ENCODE results near the gene P2RX6.

Gene P2RX6

DNA sequence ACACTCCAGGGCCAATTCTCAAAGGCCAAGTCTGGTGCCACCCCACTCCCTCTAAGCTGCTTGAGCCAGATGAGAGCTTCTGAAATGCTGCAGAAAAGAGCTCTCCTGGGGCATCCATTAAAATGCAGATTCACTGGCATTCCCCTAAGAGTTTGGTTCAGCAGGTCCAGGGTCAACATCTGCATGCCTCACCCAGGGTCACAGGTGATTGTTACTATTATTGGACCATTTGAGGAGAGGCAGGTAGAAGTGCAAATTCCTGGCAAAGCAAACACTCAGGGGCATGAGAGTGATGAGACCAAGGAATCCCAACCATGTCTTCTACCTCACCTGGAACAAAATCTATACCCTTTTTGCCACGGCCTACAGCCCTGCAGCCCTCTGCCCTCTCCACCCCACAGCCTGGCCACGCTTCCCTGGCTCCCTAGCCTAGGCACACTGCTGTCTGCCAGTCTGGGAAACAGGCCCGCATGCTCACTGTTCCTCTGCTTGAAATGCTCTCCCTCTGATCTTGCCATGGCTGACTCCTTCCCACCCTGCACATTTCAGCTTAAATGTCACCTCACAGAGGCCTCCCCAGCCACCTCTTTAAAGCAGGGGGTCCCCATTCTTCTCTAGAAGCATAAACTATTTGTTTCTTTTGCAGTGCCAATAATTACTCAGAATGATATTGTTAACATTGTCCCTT is 4.4 kb upstream of the P2RX6 start:
- ATAC-seq (ENCODE audit: low read depth): no peak
- no peak overlapping the region for H3K4me3 Mint-ChIP-seq

DNA sequence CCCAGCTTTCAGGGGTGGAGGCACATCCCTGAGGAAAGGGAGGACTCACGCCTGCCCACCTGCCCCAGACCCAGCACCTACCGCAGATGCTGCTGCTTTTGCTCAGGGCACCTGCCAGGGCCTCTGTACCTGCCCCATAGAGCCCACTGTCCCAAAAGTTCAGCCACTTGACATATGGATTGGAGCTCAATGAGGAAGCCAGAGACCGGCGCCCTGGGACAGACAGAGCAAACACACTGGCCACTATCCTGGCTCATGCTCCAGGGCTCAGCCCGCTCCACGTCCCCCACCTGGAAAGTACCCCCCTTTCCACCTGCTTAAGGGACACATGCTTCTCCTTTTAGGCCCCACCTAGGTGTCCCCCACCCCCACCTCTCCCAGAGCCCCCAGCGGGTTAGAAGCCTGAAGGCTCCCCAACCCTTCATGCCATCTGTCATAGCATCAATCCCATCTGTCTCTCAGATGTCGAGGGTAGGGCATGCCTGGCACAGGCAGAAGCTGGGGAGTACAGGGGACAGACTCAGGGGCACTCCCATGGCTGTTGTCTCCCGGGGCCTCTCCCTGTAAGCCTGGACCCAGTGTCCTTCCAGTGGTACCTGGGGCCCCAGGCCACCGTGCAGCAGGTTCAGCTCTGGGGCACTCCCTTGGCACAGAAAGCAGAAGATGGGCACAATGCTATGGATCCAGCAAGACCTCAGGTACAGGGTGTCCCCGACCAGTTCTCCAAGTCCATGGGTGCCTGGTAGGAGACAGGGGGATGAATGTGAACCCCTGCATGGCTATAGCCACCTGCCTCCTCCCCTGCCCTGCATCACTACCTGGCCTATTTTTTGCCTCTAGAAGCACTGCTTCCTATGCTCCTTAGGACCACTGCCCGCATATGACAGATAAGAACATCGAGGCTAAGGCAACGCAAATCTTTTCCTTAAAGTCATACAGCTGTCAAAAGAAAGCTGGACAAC is 2.2 kb upstream of the P2RX6 start:
- DNase-seq (ENCODE audit: low spot score in 2 of 2) (no peak), ATAC-seq (ENCODE audit: low read depth) (no peak)
- peak overlapping the region; percentile 95 for H3K27ac Mint-ChIP-seq
- H3K4me1 Mint-ChIP-seq: peaks cover 14% of the 10 kb centered on the region
- H3K9me3 Mint-ChIP-seq: no peaks in the 10 kb centered on the region
- peak overlapping the region; percentile 56 for H3K4me3 Mint-ChIP-seq
- H3K27me3 Mint-ChIP-seq: no peaks in the 10 kb centered on the region
- no peaks in the 10 kb centered on the region for H3K36me3 Mint-ChIP-seq

More for the DNA sequence above, 4.4 kb upstream of the P2RX6 start:
- Mint-ChIP-seq H3K27ac (no peak overlapping the region), H3K4me1 (peaks cover 14% of the 10 kb centered on the region), H3K27me3 (no peaks in the 10 kb centered on the region), H3K9me3 (no peaks in the 10 kb centered on the region), H3K36me3 (no peaks in the 10 kb centered on the region)
- DNase-seq (ENCODE audit: low spot score in 2 of 2): no peak

DNA sequence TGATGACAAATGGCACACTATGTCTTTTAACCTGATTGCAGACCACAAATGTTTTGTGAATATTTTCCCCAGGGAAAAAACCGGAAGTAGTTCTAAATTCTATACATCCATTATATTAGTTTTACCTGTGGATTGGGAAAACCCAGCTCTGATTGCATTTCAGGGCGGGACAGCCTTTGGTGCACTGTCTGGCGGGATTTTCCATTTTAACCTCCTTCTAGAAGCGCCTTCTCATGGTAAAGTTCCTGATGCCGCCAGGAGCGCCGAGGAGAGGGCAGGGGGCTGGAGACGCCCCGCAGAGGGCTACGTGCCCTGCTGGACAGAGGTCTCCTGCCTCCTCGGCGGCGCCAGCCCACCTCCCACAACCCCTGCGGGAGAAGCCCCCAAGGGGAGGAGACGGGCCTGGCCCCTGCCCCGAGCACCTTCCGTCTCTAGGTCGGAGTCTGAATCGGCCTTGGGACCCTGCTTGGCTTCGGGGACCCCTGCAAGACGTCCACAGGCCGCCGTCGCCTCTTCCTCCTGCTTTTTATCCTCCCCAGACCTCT is 1.2 kb upstream of the P2RX6 start:
- Mint-ChIP-seq H3K27ac (peak overlapping the region; percentile 95), H3K4me1 (peaks cover 14% of the 10 kb centered on the region), H3K4me3 (peak overlapping the region; percentile 88), H3K27me3 (no peaks in the 10 kb centered on the region), H3K36me3 (no peaks in the 10 kb centered on the region), H3K9me3 (no peaks in the 10 kb centered on the region)
- no peak for ATAC-seq (ENCODE audit: low read depth)
- no peak for DNase-seq (ENCODE audit: low spot score in 2 of 2)

DNA sequence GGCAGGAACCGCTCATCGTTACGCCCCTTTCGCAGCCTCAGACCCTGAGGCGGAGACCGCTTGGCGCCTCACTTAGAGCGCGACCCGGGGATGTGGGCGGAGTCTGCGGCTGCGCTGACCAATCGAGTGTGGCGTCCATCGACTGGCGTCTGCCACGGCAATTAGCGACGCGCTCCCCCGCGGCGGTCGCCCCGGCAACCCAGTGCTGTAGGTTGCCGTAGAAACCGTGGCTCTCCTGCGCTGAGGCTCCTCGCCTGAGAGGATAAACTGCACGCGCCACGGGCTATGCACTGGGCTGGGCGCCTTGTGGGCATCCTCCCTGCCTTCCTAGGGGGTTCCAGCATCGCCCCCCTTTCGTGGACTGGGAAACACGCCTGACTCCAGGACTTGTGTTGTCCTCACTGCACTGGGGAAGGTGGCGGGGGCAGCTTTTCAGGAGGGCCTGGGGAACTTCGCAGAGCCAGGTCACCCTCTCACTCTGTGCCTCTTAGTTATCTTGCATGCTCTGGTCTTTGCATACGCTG is 701 bp upstream of the P2RX6 start:
- H3K27me3 Mint-ChIP-seq: no peaks in the 10 kb centered on the region
- H3K4me3 Mint-ChIP-seq: peak overlapping the region; percentile 88
- no peaks in the 10 kb centered on the region for H3K9me3 Mint-ChIP-seq
- H3K27ac Mint-ChIP-seq: peak overlapping the region; percentile 95
- H3K36me3 Mint-ChIP-seq: no peaks in the 10 kb centered on the region
- ATAC-seq (ENCODE audit: low read depth) (peak; percentile 93), DNase-seq (ENCODE audit: low spot score in 2 of 2) (peak; percentile 78 to 84)
- H3K4me1 Mint-ChIP-seq: peaks cover 16% of the 10 kb centered on the region

DNA sequence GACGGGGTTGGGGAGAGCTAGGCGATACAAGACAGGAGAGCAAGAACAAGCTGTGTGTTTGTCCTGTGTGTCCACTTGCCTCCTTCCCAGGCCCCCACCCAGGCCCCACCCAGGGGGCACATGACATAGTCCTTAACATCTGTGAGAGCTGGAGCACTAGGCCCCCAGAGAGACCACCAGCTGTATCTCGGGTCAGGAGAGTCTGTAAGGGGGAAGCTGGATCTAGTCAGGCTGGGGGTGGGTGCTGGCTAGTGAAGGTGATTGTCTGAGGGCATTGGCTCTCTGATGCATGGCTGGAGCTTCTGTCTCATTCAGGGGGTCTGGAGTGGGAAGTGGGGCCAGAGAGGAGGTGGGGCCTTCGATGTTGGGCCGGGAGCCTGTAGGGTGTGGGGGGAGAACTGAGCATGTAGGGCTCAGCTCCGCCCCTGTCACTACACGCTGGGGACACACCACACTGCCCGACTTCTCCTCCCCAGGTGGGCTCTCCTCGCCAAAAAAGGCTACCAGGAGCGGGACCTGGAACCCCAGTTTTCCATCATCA is 571 bp downstream of the P2RX6 start:
- ATAC-seq (ENCODE audit: low read depth) (no peak), DNase-seq (ENCODE audit: low spot score in 2 of 2) (no peak)
- H3K4me3 Mint-ChIP-seq: no peak overlapping the region
- peak overlapping the region; percentile 95 for H3K27ac Mint-ChIP-seq
- peaks cover 3% of the 10 kb centered on the region for H3K27me3 Mint-ChIP-seq
- peaks cover 16% of the 10 kb centered on the region for H3K4me1 Mint-ChIP-seq
- no peaks in the 10 kb centered on the region for H3K36me3 Mint-ChIP-seq
- no peaks in the 10 kb centered on the region for H3K9me3 Mint-ChIP-seq

DNA sequence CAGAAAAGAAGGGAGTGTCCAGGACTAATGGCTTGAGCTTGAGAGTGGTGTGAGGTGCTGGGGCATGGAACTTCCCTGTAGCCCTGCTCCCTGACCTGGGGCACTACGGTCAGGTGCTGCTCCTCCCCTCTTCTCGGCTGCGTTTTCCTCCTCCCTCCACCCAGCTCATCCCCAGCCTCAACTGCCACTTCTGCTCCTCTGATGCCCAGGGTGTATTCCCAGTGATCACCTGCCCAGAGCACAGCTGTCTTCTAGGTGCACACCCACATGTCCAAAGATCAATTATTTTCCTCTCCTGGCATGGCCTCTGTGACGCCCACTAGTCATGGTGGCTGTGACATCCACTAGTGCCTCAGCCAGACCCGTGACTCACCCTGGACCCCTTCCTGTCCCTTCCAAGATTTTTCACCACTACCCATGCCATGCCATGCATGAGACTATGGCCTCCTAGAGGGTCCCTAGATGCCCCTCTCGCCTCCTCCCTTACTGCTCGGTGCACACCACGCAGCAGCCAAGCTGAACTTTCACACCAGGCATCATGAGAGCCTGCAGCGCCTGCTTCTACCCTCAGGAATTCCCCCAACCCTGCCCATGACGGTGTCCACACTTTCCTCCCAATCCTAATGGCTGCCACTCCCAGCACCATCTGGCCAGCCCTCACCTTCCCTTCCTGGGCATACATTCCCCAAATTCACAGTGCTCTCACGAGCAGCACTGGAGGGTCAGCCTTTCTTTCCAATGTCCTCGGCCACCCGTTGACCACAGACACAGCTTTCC is 1.9 kb downstream of the P2RX6 start:
- Mint-ChIP-seq H3K4me3 (peak overlapping the region; percentile 9), H3K9me3 (no peaks in the 10 kb centered on the region), H3K27me3 (peaks cover 9% of the 10 kb centered on the region), H3K4me1 (peaks cover 16% of the 10 kb centered on the region), H3K27ac (peak overlapping the region; percentile 86), H3K36me3 (no peaks in the 10 kb centered on the region)
- ATAC-seq (ENCODE audit: low read depth) (no peak), DNase-seq (ENCODE audit: low spot score in 2 of 2) (no peak)

DNA sequence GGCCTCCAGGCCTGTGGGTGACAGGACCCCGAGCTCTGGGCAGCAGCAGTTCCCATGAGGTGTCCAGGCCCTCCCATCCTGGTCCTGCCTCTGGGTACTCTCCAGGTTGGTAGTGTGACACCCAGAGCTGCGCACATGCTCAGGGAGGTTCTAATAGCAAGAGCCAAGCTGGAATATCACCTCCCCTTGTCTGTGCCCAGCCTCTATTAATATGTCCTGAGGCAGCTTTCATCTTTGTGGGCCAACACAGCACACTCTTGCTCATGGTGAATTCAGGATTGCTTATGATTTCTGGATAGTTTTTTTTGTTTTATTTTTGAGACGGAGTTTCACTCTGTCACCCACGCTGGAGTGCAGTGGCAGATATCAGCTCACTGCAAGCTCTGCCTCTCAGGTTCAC is 3.3 kb downstream of the P2RX6 start:
- ATAC-seq (ENCODE audit: low read depth) (no peak), DNase-seq (ENCODE audit: low spot score in 2 of 2) (no peak)
- no peaks in the 10 kb centered on the region for H3K36me3 Mint-ChIP-seq
- H3K27ac Mint-ChIP-seq: peak overlapping the region; percentile 72
- H3K4me1 Mint-ChIP-seq: peaks cover 16% of the 10 kb centered on the region
- no peaks in the 10 kb centered on the region for H3K9me3 Mint-ChIP-seq
- H3K27me3 Mint-ChIP-seq: peaks cover 9% of the 10 kb centered on the region
- H3K4me3 Mint-ChIP-seq: no peak overlapping the region

DNA sequence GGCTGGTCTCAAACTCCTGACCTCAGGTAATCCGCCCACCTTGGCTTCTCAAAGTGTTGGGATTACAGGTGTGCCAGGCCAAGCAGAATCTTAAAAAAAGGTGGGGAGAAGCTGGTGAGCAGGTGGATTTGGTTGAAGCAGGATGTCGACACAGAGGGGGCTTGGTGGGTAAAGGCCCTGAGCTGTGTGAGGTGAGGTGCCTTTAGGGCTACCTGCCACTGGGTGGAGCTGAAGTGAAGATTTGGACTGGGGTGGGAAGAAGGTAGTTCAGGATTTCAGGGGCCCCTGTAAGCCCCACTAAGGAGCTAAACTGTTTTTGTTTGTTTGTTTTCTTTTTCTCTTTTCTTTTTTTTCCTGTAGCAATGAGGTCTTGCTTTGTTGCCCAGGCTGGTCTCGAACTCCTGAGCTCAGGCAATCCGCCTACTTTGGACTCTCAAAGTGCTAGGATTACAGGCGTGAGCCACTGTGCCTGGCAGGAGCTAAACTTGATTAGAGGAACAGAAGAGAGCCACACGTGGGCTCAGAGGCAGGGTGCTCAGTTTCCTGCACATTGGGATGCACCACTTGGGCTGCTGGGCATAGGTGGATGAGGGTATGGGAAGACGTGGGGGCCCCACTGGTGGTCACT is 6.0 kb downstream of the P2RX6 start:
- peaks cover 6% of the 10 kb centered on the region for H3K4me1 Mint-ChIP-seq
- H3K36me3 Mint-ChIP-seq: no peaks in the 10 kb centered on the region
- no peaks in the 10 kb centered on the region for H3K9me3 Mint-ChIP-seq
- ATAC-seq (ENCODE audit: low read depth) (peak; percentile 68), DNase-seq (ENCODE audit: low spot score in 2 of 2) (no peak)
- no peak overlapping the region for H3K4me3 Mint-ChIP-seq
- peaks cover 9% of the 10 kb centered on the region for H3K27me3 Mint-ChIP-seq
- H3K27ac Mint-ChIP-seq: no peak overlapping the region

DNA sequence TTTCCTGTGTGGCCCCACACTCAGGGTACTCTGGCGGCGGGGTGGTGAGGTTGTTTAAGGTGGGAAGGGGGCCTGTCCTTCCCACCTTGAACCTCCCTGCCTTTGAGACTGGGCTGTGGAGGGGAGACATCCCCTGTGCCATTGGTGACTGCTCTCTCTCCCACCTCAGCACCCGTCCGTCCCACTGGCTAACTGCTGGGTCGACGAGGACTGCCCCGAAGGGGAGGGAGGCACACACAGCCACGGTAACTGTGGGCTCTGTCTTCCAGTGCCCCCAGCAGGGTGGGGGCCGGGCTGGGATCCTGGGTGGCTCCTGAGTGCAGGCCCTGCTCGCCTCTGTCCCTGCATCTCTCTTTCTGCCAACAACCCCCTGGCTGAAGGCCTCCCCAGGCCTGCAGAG is 7.5 kb downstream of the P2RX6 start:
- DNase-seq (ENCODE audit: low spot score in 2 of 2) (no peak), ATAC-seq (ENCODE audit: low read depth) (no peak)
- Mint-ChIP-seq H3K27me3 (peaks cover 14% of the 10 kb centered on the region), H3K9me3 (no peaks in the 10 kb centered on the region), H3K4me1 (peaks cover 6% of the 10 kb centered on the region), H3K27ac (no peak overlapping the region), H3K36me3 (no peaks in the 10 kb centered on the region), H3K4me3 (no peak overlapping the region)

DNA sequence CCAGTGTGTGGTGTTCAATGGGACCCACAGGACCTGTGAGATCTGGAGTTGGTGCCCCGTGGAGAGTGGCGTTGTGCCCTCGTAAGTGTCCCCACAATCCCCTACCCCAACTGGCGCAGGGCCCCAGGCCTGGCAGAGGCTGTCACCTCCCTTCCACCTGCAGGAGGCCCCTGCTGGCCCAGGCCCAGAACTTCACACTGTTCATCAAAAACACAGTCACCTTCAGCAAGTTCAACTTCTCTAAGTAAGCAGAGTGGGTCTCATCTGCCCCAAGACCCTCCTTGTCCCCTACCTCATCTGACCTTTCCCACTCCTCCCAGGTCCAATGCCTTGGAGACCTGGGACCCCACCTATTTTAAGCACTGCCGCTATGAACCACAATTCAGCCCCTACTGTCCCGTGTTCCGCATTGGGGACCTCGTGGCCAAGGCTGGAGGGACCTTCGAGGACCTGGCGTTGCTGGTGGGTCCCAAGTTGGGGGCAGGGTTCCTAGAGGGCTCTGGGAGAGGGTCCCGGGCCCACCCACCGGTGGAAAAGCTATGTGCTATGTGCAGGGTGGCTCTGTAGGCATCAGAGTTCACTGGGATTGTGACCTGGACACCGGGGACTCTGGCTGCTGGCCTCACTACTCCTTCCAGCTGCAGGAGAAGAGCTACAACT is 8.1 kb downstream of the P2RX6 start:
- DNase-seq (ENCODE audit: low spot score in 2 of 2) (no peak), ATAC-seq (ENCODE audit: low read depth) (no peak)
- Mint-ChIP-seq H3K36me3 (no peaks in the 10 kb centered on the region), H3K27ac (no peak overlapping the region), H3K4me3 (no peak overlapping the region), H3K9me3 (no peaks in the 10 kb centered on the region), H3K27me3 (peaks cover 14% of the 10 kb centered on the region), H3K4me1 (peaks cover 6% of the 10 kb centered on the region)

DNA sequence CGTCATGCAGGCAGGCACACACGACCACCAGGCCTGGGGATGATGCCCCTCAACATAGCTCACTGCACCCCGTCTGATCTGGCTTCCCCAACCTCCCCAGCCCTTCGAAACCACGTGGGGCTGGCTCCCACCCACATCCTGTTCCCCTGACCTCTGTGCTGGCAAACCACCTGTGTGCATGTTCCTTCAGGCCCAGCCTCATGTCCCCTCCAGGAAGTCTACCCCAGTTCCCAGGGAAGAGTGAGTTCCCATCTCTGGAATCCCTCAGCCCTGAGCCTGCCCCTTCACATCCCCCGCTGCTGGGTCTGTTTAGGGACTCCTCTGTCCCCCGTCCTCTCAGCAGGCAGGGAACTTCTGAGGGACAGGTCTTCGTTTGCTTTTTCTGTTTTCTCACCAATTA is 10.3 kb downstream of the P2RX6 start:
- no peaks in the 10 kb centered on the region for H3K36me3 Mint-ChIP-seq
- no peak for DNase-seq (ENCODE audit: low spot score in 2 of 2)

DNA sequence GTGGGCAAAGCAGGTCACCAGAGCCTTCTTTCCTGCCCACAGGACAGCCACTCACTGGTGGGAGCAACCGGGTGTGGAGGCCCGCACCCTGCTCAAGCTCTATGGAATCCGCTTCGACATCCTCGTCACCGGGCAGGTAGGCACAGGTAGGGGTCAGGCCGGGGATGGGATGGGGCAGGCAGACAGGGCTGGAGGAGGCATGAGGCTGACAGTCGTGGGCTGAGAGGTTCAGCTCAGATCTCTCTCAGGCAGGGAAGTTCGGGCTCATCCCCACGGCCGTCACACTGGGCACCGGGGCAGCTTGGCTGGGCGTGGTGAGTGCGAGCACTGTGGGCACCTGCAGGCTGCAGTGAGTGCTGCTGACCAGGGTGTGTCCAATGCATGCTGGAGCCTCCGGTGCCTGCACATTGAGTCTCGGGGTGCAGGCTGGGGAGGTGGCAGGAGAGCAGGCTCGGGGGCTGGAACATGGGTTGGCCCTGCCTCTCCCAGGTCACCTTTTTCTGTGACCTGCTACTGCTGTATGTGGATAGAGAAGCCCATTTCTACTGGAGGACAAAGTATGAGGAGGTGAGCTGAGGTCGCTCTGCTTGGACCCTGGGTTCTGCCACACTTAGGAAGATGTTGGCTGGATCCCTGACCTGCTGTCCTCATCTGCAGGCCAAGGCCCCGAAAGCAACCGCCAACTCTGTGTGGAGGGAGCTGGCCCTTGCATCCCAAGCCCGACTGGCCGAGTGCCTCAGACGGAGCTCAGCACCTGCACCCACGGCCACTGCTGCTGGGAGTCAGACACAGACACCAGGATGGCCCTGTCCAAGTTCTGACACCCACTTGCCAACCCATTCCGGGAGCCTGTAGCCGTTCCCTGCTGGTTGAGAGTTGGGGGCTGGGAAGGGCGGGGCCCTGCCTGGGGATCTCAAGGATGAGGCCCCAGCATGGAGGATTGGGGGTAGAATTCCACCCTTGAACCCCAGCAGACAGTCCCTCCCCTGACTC is 11.1 kb downstream of the P2RX6 start:
- Mint-ChIP-seq H3K27ac (no peak overlapping the region), H3K9me3 (no peaks in the 10 kb centered on the region), H3K4me1 (peaks cover 3% of the 10 kb centered on the region), H3K27me3 (peaks cover 23% of the 10 kb centered on the region), H3K36me3 (no peaks in the 10 kb centered on the region), H3K4me3 (no peak overlapping the region)
- DNase-seq (ENCODE audit: low spot score in 2 of 2): no peak
- ATAC-seq (ENCODE audit: low read depth): no peak

More for the DNA sequence above, 10.3 kb downstream of the P2RX6 start:
- no peak overlapping the region for H3K27ac Mint-ChIP-seq
- ATAC-seq (ENCODE audit: low read depth): no peak
- H3K9me3 Mint-ChIP-seq: no peaks in the 10 kb centered on the region
- H3K4me1 Mint-ChIP-seq: peaks cover 3% of the 10 kb centered on the region
- H3K27me3 Mint-ChIP-seq: peaks cover 20% of the 10 kb centered on the region
- no peak overlapping the region for H3K4me3 Mint-ChIP-seq

Data from memory B cell (primary cell).